H1 (cell line): ENCODE measurements around the gene TMEM130. TPM values are rescaled to one million over a fixed set of nuclear protein-coding genes. Genes with fewer than 3 reads are reported as not detected.

Experiments used
- CTCF ChIA-PET: fragments of 300-600 bp; sonication (Branson Sonifier 250); formaldehyde crosslinking; loops from one replicate; lab custom pipeline; 2021; ENCODE audit not compliant: partially characterized antibody; lab: Charles Lee
- POLR2A ChIA-PET: fragments of 300-600 bp; sonication (Branson Sonifier 250); formaldehyde crosslinking; loops from one replicate; lab custom pipeline; 2021; ENCODE audit warnings: inconsistent platforms; ENCODE audit not compliant: partially characterized antibody; lab: Charles Lee
- DNase-seq, 2 experiments: peaks; one replicate each; pipeline versions ENCODE4 v3.0.0 to v3.0.0-alpha.2; 2010 to 2022; ENCODE audit warnings: low spot score in 2 of 2, low read depth in 1 of 2, mixed read lengths in 1 of 2
- FAIRE-seq: peaks from 2 replicates; lab custom pipeline; 2011; peaks lifted over from hg19 to GRCh38; lab: Jason Lieb, UNC
- H2AFZ ChIP-seq: 2 replicates; pipeline ENCODE4 v1.8.1; 2012; ENCODE audit warnings: low read length, inconsistent platforms
- H2AK5ac ChIP-seq: 2 replicates; pipeline ENCODE4 v1.6.1; 2013; ENCODE audit warnings: low read depth, low read length
- H2BK120ac ChIP-seq: replicated peaks from 2 replicates; pipeline ENCODE3; 2013; ENCODE audit warnings: low read depth, low read length, inconsistent platforms
- H2BK12ac ChIP-seq: 2 replicates; pipeline ENCODE4 v1.6.1; 2013; ENCODE audit warnings: low read depth, low read length
- H2BK15ac ChIP-seq: 2 replicates; pipeline ENCODE4 v1.6.1; 2013; ENCODE audit warnings: low read length
- H2BK20ac ChIP-seq: 2 replicates; pipeline ENCODE4 v1.6.1; 2013; ENCODE audit warnings: low read length
- H2BK5ac ChIP-seq: 2 replicates; pipeline ENCODE4 v1.6.1; 2013; ENCODE audit warnings: low read depth, low read length
- H3K14ac ChIP-seq: 2 replicates; pipeline ENCODE4 v1.6.1; 2013; ENCODE audit warnings: inconsistent platforms; ENCODE audit not compliant: insufficient read length
- H3K18ac ChIP-seq: 2 replicates; pipeline ENCODE4 v1.6.1; 2013; ENCODE audit warnings: low read length; ENCODE audit errors: extremely low read depth
- H3K23ac ChIP-seq: 2 replicates; pipeline ENCODE4 v1.6.1; 2013; ENCODE audit warnings: inconsistent platforms; ENCODE audit not compliant: insufficient read length
- H3K23me2 ChIP-seq: 2 replicates; pipeline ENCODE4 v1.6.1; 2013; ENCODE audit warnings: low read depth, low read length
- H3K27ac ChIP-seq: 2 replicates; pipeline ENCODE4 v1.6.1; 2011; ENCODE audit warnings: low read depth, low read length, inconsistent platforms
- H3K27me3 ChIP-seq, 4 experiments: replicated peaks in 1 of 4; 1 replicate in 1 of 4; 2 replicates in 3 of 4; pipeline versions ENCODE4 v1.6.1 to v1.8.1; 2011 to 2013; ENCODE audit warnings: low read length in 3 of 4, mild to moderate bottlenecking in 3 of 4, inconsistent platforms in 2 of 4, mixed read lengths in 2 of 4, moderate library complexity in 1 of 4; ENCODE audit not compliant: control insufficient read depth in 3 of 4, insufficient read depth in 3 of 4; ENCODE audit errors: extremely low read depth in 1 of 4
- H3K36me3 ChIP-seq, 4 experiments: 2 replicates each; pipeline versions ENCODE4 v1.6.1 to v1.8.1; 2011 to 2013; ENCODE audit warnings: mild to moderate bottlenecking in 4 of 4, low read length in 3 of 4, moderate library complexity in 2 of 4, control low read depth in 1 of 4, inconsistent platforms in 1 of 4; ENCODE audit not compliant: insufficient read depth in 4 of 4, control insufficient read depth in 2 of 4
- H3K4ac ChIP-seq: replicated peaks from 2 replicates; pipeline ENCODE3; 2013; ENCODE audit warnings: low read length, low read depth, mixed read lengths, inconsistent platforms; ENCODE audit not compliant: insufficient read length
- H3K4me1 ChIP-seq, 4 experiments: replicated peaks in 1 of 4; 1 replicate in 1 of 4; 2 replicates in 3 of 4; pipeline versions ENCODE4 v1.6.1 to v1.8.1; 2011 to 2013; ENCODE audit warnings: low read length in 3 of 4, inconsistent platforms in 2 of 4, mixed read lengths in 1 of 4; ENCODE audit not compliant: insufficient read depth in 4 of 4, control insufficient read depth in 3 of 4
- H3K4me2 ChIP-seq, 2 experiments: 2 replicates each; pipeline versions ENCODE4 v1.6.1 to v1.8.1; 2011 to 2013; ENCODE audit warnings: low read depth in 2 of 2, low read length in 2 of 2, control low read depth in 1 of 2, inconsistent platforms in 1 of 2, mild to moderate bottlenecking in 1 of 2; ENCODE audit not compliant: insufficient read depth in 1 of 2
- H3K4me3 ChIP-seq, 4 experiments: fragments of 200-600, 300-600 bp in 1 of 4; sonication (generic), shearing (Covaris generic), sonication (Bioruptor Twin) in 1 of 4; 2 replicates each; pipeline versions ENCODE4 v1.5.1 to v1.8.1; 2011 to 2016; ENCODE audit warnings: low read length in 4 of 4, low read depth in 3 of 4, control low read depth in 2 of 4, inconsistent platforms in 2 of 4, mild to moderate bottlenecking in 2 of 4, mixed read lengths in 1 of 4, moderate library complexity in 1 of 4; ENCODE audit not compliant: insufficient read depth in 2 of 4; ENCODE audit errors: extremely low read depth in 1 of 4
- H3K56ac ChIP-seq: replicated peaks from 2 replicates; pipeline ENCODE3; 2013; ENCODE audit warnings: low read depth, mild to moderate bottlenecking, mixed read lengths, low read length, inconsistent platforms; ENCODE audit not compliant: insufficient read length
- H3K79me1 ChIP-seq: 2 replicates; pipeline ENCODE4 v1.6.1; 2013; ENCODE audit warnings: low read depth, low read length, control low read depth
- H3K79me2 ChIP-seq, 2 experiments: 2 replicates each; pipeline versions ENCODE4 v1.6.1 to v1.8.1; 2012 to 2013; ENCODE audit warnings: low read length in 2 of 2, mild to moderate bottlenecking in 2 of 2, inconsistent platforms in 1 of 2; ENCODE audit not compliant: insufficient read depth in 2 of 2, control insufficient read depth in 1 of 2
- H3K9ac ChIP-seq, 4 experiments: replicated peaks in 1 of 4; 1 replicate in 1 of 4; 2 replicates in 3 of 4; pipeline versions ENCODE4 v1.6.1 to v1.8.1; 2011 to 2013; ENCODE audit warnings: low read depth in 3 of 4, low read length in 3 of 4, control low read depth in 2 of 4, mild to moderate bottlenecking in 2 of 4, moderate library complexity in 2 of 4, inconsistent platforms in 1 of 4; ENCODE audit errors: extremely low read depth in 1 of 4
- H3K9me3 ChIP-seq, 2 experiments: 2 replicates each; pipeline versions ENCODE4 v1.6.1 to v1.8.1; 2012 to 2013; ENCODE audit warnings: mild to moderate bottlenecking in 2 of 2, moderate library complexity in 2 of 2, control low read depth in 1 of 2, inconsistent platforms in 1 of 2, low read depth in 1 of 2, low read length in 1 of 2, mixed read lengths in 1 of 2; ENCODE audit not compliant: insufficient read depth in 2 of 2
- H4K20me1 ChIP-seq, 2 experiments: replicated peaks in 1 of 2; 2 replicates each; pipeline versions ENCODE3 to v1.8.1; 2011 to 2013; ENCODE audit warnings: inconsistent platforms in 2 of 2, low read length in 2 of 2, mild to moderate bottlenecking in 1 of 2; ENCODE audit not compliant: insufficient read depth in 2 of 2, control insufficient read depth in 1 of 2
- H4K5ac ChIP-seq: 2 replicates; pipeline ENCODE4 v1.6.1; 2013; ENCODE audit warnings: low read length, low read depth, mixed read lengths, inconsistent platforms; ENCODE audit not compliant: insufficient read length
- H4K8ac ChIP-seq: 2 replicates; pipeline ENCODE4 v1.8.0; 2013; ENCODE audit warnings: mild to moderate bottlenecking, moderate library complexity, low read length, inconsistent platforms; ENCODE audit not compliant: insufficient read depth; ENCODE audit errors: extremely low read depth
- H4K91ac ChIP-seq: replicated peaks from 2 replicates; pipeline ENCODE3; 2013; ENCODE audit warnings: low read length, mixed read lengths, inconsistent platforms; ENCODE audit not compliant: insufficient read length
- CBX5 ChIP-seq: fragments of 300-800, 300-1000 bp; sonication (generic); IDR thresholded peaks from 2 replicates; pipeline ENCODE4 v1.7.1; 2016; ENCODE audit warnings: antibody characterized with exemption, low read length, low read depth
- HDAC6 ChIP-seq: IDR thresholded peaks from one replicate; pipeline ENCODE4 v1.7.1; 2012; ENCODE audit warnings: low read depth, mild to moderate bottlenecking, inconsistent platforms, low read length, moderate library complexity
- RAD21 ChIP-seq, 2 experiments: IDR thresholded peaks in 1 of 2; conservative IDR thresholded peaks in 1 of 2; 2 replicates each; pipeline ENCODE4 v1.6.1; 2011; ENCODE audit warnings: low read depth in 2 of 2, low read length in 2 of 2, improper control_type of control experiment in 1 of 2, inconsistent platforms in 1 of 2, mild to moderate bottlenecking in 1 of 2, moderate library complexity in 1 of 2
- SIN3A ChIP-seq, 2 experiments: IDR thresholded peaks in 1 of 2; conservative IDR thresholded peaks in 1 of 2; 2 replicates each; pipeline ENCODE4 v1.6.1; 2011 to 2012; ENCODE audit warnings: low read length in 2 of 2, improper control_type of control experiment in 1 of 2, low read depth in 1 of 2, mild to moderate bottlenecking in 1 of 2
- SUZ12 ChIP-seq: fragments of 200-600 bp; sonication (generic); IDR thresholded peaks from 2 replicates; pipeline ENCODE4 v1.6.1; 2012; ENCODE audit warnings: mild to moderate bottlenecking, inconsistent platforms, low read length, moderate library complexity, mixed read lengths
- TEAD4 ChIP-seq: IDR thresholded peaks from 2 replicates; pipeline ENCODE4 v1.6.1; 2012; ENCODE audit warnings: low read depth, low read length, inconsistent platforms, mixed read lengths
- WGBS, 2 experiments: shearing (Covaris generic) in 1 of 2; methylation state at CpG; one replicate each; pipeline versions ENCODE4 v1.1.6 to v1.1.7; 2013 to 2015; ENCODE audit warnings: low lambda C conversion rate in 2 of 2, mixed read lengths in 2 of 2, inconsistent platforms in 1 of 2, low coverage in 1 of 2, missing lambda C conversion rate in 1 of 2; ENCODE audit not compliant: insufficient replicate concordance in 2 of 2, insufficient coverage in 1 of 2, insufficient read length in 1 of 2; ENCODE audit errors: extremely low coverage in 1 of 2, missing lambda C conversion rate in 1 of 2; 5-methylcytosine and 5-hydroxymethylcytosine counted together
- polyA plus RNA-seq, 7 experiments: library from polyadenylated mRNA; depleted of rRNA in 3 of 7; stranded (reverse) in 5 of 7; unstranded in 2 of 7; fragments of >200 nt in 5 of 7; fragments of 200-250 nt in 2 of 7; gene quantifications; 1 replicate in 5 of 7; 2 replicates in 1 of 7; 4 replicates in 1 of 7; pipeline versions ENCODE4 v1.2.1 to v1.2.3, GENCODE V29; 2011 to 2013; ENCODE audit warnings: missing spikeins in 2 of 7, mixed read lengths in 2 of 7
- total RNA-seq: library from RNA; stranded (reverse); fragmentation: NEBNext Ultra II Directional; extraction: Animal tissue kit (Norgen Biotek cat#: 25700); gene quantifications from 2 replicates; pipeline ENCODE4 v1.2.1, GENCODE V29; 2021

Gene TMEM130
- total and polyA plus RNA-seq, 2 of the 8 experiments (the other 6 are each of a cell fraction or from before 2014, with no cell fraction given): 2.9 to 6.6 TPM

DNA sequence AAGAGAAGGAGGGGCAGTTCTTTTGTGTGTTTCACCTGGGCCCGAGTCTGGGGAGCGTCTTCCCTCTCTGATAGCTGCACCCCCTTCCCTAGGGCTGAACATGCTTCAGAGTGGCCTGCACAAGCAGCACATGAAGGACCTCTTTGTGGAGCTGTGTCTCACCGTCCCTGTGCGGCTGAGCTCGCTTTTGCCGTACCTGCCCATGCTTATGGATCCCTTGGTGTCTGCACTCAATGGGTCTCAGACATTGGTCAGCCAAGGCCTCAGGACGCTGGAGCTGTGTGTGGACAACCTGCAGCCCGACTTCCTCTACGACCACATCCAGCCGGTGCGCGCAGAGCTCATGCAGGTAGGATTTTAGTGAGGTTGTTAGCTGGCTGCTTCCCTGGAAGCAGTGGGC lies 47.5 kb upstream of the TMEM130 start:
- H3K18ac ChIP-seq: no peak overlapping the region
- no peak overlapping the region for H3K56ac ChIP-seq
- peaks cover 2% of the 10 kb centered on the region; the same call in 1 of the 2 replicates for H3K79me1 ChIP-seq
- H2BK15ac ChIP-seq: no peak overlapping the region
- H3K4me3 ChIP-seq: no peak overlapping the region
- H3K36me3 ChIP-seq: peaks cover 17 to 63% (median 43%) of the 10 kb centered on the region in 4 experiments
- H2BK20ac ChIP-seq: no peak overlapping the region
- no peak overlapping the region for H3K4ac ChIP-seq
- peaks cover 3 to 12% of the 10 kb centered on the region in 2 experiments for H4K20me1 ChIP-seq
- no peak overlapping the region for H2BK12ac ChIP-seq
- H4K5ac ChIP-seq: no peak overlapping the region
- 92% methylated on average over 12 of the region's 12 CpGs; no CpG with 5 or more reads in 1 of the 2 experiments for WGBS, 2 experiments
- FAIRE-seq (no peak), DNase-seq (no peak)
- TF ChIP-seq HDAC6 (no peak), TEAD4 (no peak), CBX5 (no peak), SUZ12 (no peak), SIN3A (conservative IDR thresholded peaks at IDR 0.05 in 1 of 2, IDR thresholded peaks at IDR 0.05 in 1 of 2; ENCODE audit: low read depth in 1 of 2, low read length in 2 of 2) (no peak), RAD21 (IDR thresholded peaks at IDR 0.05 in 1 of 2, conservative IDR thresholded peaks at IDR 0.05 in 1 of 2; ENCODE audit: low read depth in 2 of 2, low read length in 2 of 2) (no peak)
- no peak overlapping the region for H3K27ac ChIP-seq
- CTCF ChIA-PET: interaction anchor here (0.6 kb wide), 1 partner anchor 20 kb away, joined by 3 read pairs; no protein-coding TSS in a partner anchor
- H3K23me2 ChIP-seq: no peaks in the 10 kb centered on the region
- H4K91ac ChIP-seq: no peak overlapping the region
- no peak overlapping the region for H3K9ac ChIP-seq
- H3K4me1 ChIP-seq: no peaks in the 10 kb centered on the region
- H3K27me3 ChIP-seq: no peaks in the 10 kb centered on the region
- no peak overlapping the region for H2BK120ac ChIP-seq
- H2BK5ac ChIP-seq: no peak overlapping the region
- no peaks in the 10 kb centered on the region for H3K79me2 ChIP-seq
- H3K9me3 ChIP-seq: no peaks in the 10 kb centered on the region
- no peak overlapping the region for H3K14ac ChIP-seq
- no peak overlapping the region for H2AK5ac ChIP-seq
- no peak overlapping the region for H3K4me2 ChIP-seq
- H2AFZ ChIP-seq: no peak overlapping the region
- no peak overlapping the region for H3K23ac ChIP-seq
- POLR2A ChIA-PET: no interaction called here
- no peak overlapping the region for H4K8ac ChIP-seq
